Measurements from ENCODE around the gene RFESD. TPM values are rescaled to one million over a fixed set of nuclear protein-coding genes. Genes with fewer than 3 reads are reported as not detected.

Gene RFESD
- total and polyA plus RNA-seq, 7 donors, result 1.2 to 4.9 (median 1.7) TPM; not detected in 1

GRCh38 chr5:95667061-95667618 is 20.6 kb downstream of the RFESD start:
- Histone ChIP-seq H3K27ac (peak overlapping the region in 2 of 4 donors; percentile 25 to 89), H3K36me3 (no peaks in the 10 kb centered on the region), H3K27me3 (no peaks in the 10 kb centered on the region), H3K9me3 (no peaks in the 10 kb centered on the region), H3K4me3 (no peak overlapping the region), H3K4me1 (peaks cover 0 to 43% (median 30%) of the 10 kb centered on the region in 4 donors)
- intact Hi-C loops (cut with DNase I), result loop anchor here (5.0 kb wide), 3 partner anchors 115 to 295 kb away; partner anchors contain the start of genes ELL2 and GLRX
- TF ChIP-seq POLR2A (IDR thresholded peaks at IDR 0.05) (no peak), POLR2AphosphoS5 (IDR thresholded peaks at IDR 0.05) (no peak), EP300 (IDR thresholded peaks at IDR 0.05) (no peak)
- WGBS, 2 donors, result 67 to 79% methylated on average over 4 of the region's 4 CpGs
- no peak for DNase-seq

GRCh38 chr5:95667678-95668077 is 21.1 kb downstream of the RFESD start:
- Histone ChIP-seq H3K9me3 (no peaks in the 10 kb centered on the region), H3K4me3 (no peak overlapping the region), H3K27me3 (no peaks in the 10 kb centered on the region), H3K27ac (peak overlapping the region in 2 of 4 donors; percentile 25 to 89), H3K36me3 (no peaks in the 10 kb centered on the region), H3K4me1 (peaks cover 0 to 43% (median 30%) of the 10 kb centered on the region in 4 donors)
- intact Hi-C loops (cut with DNase I), result loop anchor here (2.0 to 5.0 kb wide), 4 partner anchors 63 to 295 kb away; partner anchors contain the start of genes ELL2, GLRX and RHOBTB3
- TF ChIP-seq CTCF (IDR thresholded peaks at IDR 0.05) (no peak), POLR2AphosphoS5 (IDR thresholded peaks at IDR 0.05) (no peak), POLR2A (IDR thresholded peaks at IDR 0.05) (no peak)
- no peak for DNase-seq

DNA sequence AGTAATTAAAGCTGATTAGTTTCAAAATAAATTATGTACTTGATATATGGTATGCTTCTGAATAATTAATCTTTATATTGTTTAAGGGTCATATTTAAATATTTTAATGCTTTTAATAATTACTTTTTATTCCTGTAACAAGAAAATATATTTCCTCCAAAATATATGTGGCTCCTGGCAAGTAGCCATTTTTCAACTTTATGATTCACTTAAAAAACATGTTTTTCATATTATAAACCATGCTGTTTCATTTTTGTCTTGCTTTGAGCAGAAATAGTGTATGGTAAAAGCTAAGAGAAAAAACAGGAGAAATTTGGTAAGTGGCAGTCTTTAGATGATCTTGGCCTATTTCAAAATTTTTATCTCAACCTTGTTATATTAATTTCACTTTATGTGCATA is 21.6 kb downstream of the RFESD start:
- DNase-seq, result no peak
- Histone ChIP-seq H3K27ac (peak overlapping the region in 2 of 4 donors; percentile 81 to 89), H3K4me3 (no peak overlapping the region), H3K27me3 (no peaks in the 10 kb centered on the region), H3K4me1 (peaks cover 0 to 43% (median 30%) of the 10 kb centered on the region in 4 donors), H3K36me3 (no peaks in the 10 kb centered on the region), H3K9me3 (no peaks in the 10 kb centered on the region)
- TF ChIP-seq POLR2AphosphoS5 (IDR thresholded peaks at IDR 0.05), result no peak
- no peak for TF ChIP-seq EP300 (IDR thresholded peaks at IDR 0.05)
- no peak for TF ChIP-seq POLR2A (IDR thresholded peaks at IDR 0.05)
- no peak for TF ChIP-seq CTCF (IDR thresholded peaks at IDR 0.05)
- intact Hi-C loops (cut with DNase I), result loop anchor here (2.0 to 5.0 kb wide), 4 partner anchors 63 to 294 kb away; partner anchors contain the start of genes ELL2, GLRX and RHOBTB3

DNA sequence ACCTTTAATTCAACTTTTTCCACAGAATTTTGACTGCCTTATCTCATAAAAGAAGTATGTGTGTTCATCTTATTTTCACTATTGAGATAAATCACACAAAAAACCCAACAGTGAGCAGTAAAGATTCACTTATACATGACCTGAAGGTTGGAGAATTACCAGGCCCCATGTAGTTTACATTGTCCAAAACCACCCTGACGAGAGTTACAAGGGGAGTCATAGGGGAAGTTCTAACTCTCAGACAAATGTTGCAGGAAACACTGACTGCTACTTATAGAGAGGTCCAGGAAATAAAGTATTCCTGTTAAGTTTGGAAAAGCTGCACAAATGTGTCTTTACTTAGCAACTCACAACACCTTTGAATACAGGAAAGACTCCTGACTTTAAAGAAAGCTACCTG is 22.2 kb downstream of the RFESD start:
- TF ChIP-seq POLR2A (IDR thresholded peaks at IDR 0.05) (no peak), POLR2AphosphoS5 (IDR thresholded peaks at IDR 0.05) (peak in 2 of 4 donors; percentile 11 to 15)
- Histone ChIP-seq H3K4me3 (no peak overlapping the region), H3K9me3 (no peaks in the 10 kb centered on the region), H3K27me3 (no peaks in the 10 kb centered on the region), H3K4me1 (peaks cover 0 to 43% (median 30%) of the 10 kb centered on the region in 4 donors), H3K36me3 (no peaks in the 10 kb centered on the region), H3K27ac (peak overlapping the region; percentile 69 to 89 (median 78))
- no peak for DNase-seq
- intact Hi-C loops (cut with DNase I), result loop anchor here (2.0 to 5.0 kb wide), 4 partner anchors 62 to 294 kb away; partner anchors contain the start of genes ELL2, GLRX and RHOBTB3
- 64 to 87% methylated on average over 1 of the region's 1 CpG for WGBS, 2 donors

DNA sequence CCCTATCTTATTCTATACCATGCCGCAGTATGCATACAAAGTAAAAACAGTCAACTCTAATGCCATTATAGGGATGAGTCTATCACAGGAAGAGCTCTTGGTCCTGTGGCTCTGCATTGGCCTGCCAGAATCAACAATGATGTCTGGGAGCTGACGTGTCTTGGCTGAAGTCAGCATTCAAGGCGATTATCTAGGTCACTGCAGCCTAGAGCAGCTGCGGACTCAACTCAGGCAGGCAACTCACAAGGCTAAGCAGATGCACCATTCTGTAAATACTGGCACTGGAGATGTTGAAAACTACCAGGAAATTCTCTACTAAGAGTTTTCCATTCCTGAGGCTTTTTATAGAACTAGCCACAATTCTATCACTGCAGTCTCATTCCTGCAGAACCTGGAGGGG is 23.0 kb downstream of the RFESD start:
- Histone ChIP-seq H3K27me3 (no peaks in the 10 kb centered on the region), H3K4me3 (no peak overlapping the region), H3K4me1 (peaks cover 0 to 35% (median 26%) of the 10 kb centered on the region in 4 donors), H3K36me3 (no peaks in the 10 kb centered on the region), H3K27ac (peak overlapping the region; percentile 69 to 89 (median 78)), H3K9me3 (no peaks in the 10 kb centered on the region)
- intact Hi-C loops (cut with DNase I), result loop anchor here (2.0 to 5.0 kb wide), 4 partner anchors 61 to 293 kb away; partner anchors contain the start of genes ELL2, GLRX and RHOBTB3
- TF ChIP-seq POLR2AphosphoS5 (IDR thresholded peaks at IDR 0.05) (peak; percentile 70 to 92 (median 80)), POLR2A (IDR thresholded peaks at IDR 0.05) (no peak), EP300 (IDR thresholded peaks at IDR 0.05) (peak; percentile 20 to 89 (median 42)), CTCF (IDR thresholded peaks at IDR 0.05) (no peak)
- WGBS, 2 donors, result 72 to 87% methylated on average over 4 of the region's 4 CpGs
- peak; percentile 96 for DNase-seq

Measured in sigmoid colon (tissue), 7 donors.